NCI-H2029 treated with DMSO at 0.1 percent for 48 hours (cell line): ENCODE results near the gene ZNF513.
"Not testable (repeated sequence)": the region's sequence is repeated elsewhere in the genome, so short reads cannot be mapped to it uniquely, and the experiment has no call there.

ENCODE experiments used
- DNase-seq: peaks from one replicate; lab custom pipeline; 2025; lab: John Stamatoyannopoulos, UW

Gene ZNF513

DNA sequence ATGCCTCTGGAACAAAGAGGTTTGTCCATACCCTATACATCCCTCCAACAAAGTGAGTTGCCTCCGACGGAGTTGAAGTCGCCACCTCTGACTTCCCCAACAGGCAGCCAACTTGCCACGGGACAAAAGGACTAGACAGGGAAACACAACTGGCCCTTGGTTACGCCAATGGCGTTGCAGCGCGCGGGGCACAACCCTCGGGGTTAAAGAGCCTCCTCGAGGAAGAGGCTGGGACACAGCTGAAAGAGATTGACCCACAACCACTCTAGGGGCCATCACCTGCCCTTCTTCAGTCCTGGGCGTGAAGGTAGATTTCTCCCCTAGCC is 24.5 kb downstream of the ZNF513 start:
- DNase-seq: no peak

GRCh38 chr2:27354597-27354927 is 26.0 kb downstream of the ZNF513 start:
- DNase-seq: no peak

GRCh38 chr2:27353762-27354596 is 26.6 kb downstream of the ZNF513 start:
- DNase-seq: no peak

DNA sequence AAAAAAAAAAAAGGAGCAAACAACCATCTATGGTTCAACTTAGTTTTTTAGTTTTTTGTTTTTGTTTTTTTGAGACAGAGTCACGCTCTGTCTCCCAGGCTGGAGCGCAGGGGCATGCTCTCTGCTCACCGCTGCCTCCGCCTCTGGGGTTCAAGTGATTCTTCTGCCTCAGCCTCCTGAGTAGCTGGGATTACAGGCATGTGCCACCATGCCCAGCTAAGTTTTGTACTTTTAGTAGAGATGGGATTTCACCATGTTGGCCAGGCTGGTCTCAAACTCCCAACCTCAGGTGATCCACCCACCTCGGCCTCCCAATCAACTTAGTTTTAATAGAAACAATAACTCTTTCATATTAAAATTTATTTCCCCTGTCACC is 27.2 kb downstream of the ZNF513 start:
- not testable (repeated sequence) for DNase-seq

GRCh38 chr2:27351802-27352598 is 28.5 kb downstream of the ZNF513 start:
- no peak for DNase-seq

- no peak for DNase-seq
Observed at GRCh38 chr2:27350106-27350693, 30.3 kb downstream of the ZNF513 start.

- no peak for DNase-seq
Observed at GRCh38 chr2:27347641-27348040, 32.9 kb downstream of the ZNF513 start.

GRCh38 chr2:27336173-27336572 is 44.4 kb downstream of the ZNF513 start:
- DNase-seq: no peak

DNA sequence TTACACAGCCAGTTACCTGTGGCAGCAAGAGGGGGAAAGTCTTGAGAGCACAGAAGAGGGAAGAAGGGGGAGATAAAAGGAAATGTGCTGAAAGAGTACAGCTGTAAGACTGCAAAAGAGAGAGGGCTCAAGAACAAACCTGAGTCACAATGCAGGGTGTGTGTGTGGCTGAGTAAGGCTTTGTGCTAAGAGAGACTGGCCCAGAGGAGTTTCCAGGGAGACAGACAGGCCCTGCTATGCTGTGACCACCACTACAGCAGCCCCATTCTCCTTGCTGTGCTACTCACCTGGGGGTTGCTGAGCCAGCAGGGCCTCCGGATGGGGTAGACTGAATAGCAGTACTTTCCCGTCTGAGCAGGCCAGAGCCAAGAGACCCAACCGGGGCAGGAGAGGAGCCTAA is 45.2 kb downstream of the ZNF513 start:
- DNase-seq: no peak
